ENCODE results near the gene MAN1C1. TPM values are rescaled to one million over a fixed set of nuclear protein-coding genes. Genes with fewer than 3 reads are reported as not detected.

MAN1C1 gene
- total RNA-seq, 2 donors from 2014 or later = 2.7 to 4.3 TPM

DNA sequence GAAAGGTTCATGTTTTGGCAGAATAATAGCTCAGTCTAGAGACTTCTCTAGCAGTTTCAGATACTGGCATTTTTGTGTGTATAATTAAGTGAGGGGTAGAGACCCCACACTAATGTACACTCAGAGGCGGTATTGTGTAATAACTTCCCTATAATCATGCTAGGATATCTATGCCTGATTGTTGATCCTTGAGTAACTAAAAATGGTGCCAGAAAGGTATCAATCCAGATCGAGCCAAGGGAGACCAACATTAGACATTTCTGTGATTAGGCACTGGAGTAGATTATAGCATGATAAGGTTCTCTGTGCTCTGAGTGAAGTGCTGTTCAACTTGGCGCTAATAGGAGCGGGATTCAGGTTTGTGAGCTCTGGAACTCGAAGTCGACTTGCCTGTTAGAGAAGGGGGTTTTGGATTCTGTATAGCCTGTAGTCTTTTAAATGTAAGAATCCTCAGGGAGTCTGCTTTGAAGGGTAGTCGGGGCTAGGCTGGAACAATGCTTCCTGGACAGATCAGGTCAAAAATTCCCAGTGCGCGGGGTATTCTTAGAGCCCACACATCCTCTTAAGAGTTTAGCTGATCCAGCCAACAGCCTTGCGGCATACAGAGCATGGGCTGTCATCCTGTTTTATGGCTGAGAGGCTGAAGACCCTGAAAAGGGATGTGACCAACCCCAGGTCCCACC is 24.2 kb downstream of the MAN1C1 start:
- no peaks in the 10 kb centered on the region for H3K9me3 ChIP-seq
- H3K9ac ChIP-seq (ENCODE audit: low read depth in 2 of 2, low read length in 2 of 2) = no peak overlapping the region
- no peak for DNase-seq
- H3K27me3 ChIP-seq = no peaks in the 10 kb centered on the region
- TF ChIP-seq, protein P1, sequence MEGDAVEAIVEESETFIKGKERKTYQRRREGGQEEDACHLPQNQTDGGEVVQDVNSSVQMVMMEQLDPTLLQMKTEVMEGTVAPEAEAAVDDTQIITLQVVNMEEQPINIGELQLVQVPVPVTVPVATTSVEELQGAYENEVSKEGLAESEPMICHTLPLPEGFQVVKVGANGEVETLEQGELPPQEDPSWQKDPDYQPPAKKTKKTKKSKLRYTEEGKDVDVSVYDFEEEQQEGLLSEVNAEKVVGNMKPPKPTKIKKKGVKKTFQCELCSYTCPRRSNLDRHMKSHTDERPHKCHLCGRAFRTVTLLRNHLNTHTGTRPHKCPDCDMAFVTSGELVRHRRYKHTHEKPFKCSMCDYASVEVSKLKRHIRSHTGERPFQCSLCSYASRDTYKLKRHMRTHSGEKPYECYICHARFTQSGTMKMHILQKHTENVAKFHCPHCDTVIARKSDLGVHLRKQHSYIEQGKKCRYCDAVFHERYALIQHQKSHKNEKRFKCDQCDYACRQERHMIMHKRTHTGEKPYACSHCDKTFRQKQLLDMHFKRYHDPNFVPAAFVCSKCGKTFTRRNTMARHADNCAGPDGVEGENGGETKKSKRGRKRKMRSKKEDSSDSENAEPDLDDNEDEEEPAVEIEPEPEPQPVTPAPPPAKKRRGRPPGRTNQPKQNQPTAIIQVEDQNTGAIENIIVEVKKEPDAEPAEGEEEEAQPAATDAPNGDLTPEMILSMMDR (IDR thresholded peaks at IDR 0.05) = no peak
- H3K4me1 ChIP-seq = no peaks in the 10 kb centered on the region
- intact Hi-C loops (cut with DNase I) = no loop called here
- H3K27ac ChIP-seq = no peak overlapping the region
- H3K4me3 ChIP-seq = no peak overlapping the region
- no peaks in the 10 kb centered on the region for H3K36me3 ChIP-seq

DNA sequence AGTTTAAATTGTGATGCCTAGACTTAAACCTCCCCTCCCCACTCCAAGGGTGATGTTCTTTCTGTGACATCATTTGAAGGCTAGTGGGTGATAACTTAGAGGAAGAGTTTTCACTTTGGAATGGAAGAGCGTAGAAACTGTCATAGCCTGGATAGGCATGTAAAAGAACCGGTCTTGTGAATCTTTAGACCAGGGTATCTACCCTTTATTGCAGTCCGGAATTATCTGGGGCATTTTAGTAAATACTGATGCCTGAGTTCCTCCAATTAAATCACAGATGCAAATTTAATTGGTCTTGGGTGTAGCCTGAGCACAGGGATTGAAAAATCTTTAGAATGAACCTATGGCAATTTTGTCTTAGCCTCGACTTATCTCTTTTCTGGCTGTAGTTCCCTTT is 24.7 kb downstream of the MAN1C1 start:
- Histone ChIP-seq H3K4me3 (no peak overlapping the region), H3K36me3 (no peaks in the 10 kb centered on the region), H3K27ac (no peak overlapping the region), H3K4me1 (no peaks in the 10 kb centered on the region), H3K9me3 (no peaks in the 10 kb centered on the region), H3K9ac (ENCODE audit: low read depth in 2 of 2, low read length in 2 of 2) (no peak overlapping the region), H3K27me3 (no peaks in the 10 kb centered on the region)
- intact Hi-C loops (cut with DNase I) = no loop called here
- no peak for DNase-seq
- TF ChIP-seq, protein P1 (IDR thresholded peaks at IDR 0.05) = no peak

DNA sequence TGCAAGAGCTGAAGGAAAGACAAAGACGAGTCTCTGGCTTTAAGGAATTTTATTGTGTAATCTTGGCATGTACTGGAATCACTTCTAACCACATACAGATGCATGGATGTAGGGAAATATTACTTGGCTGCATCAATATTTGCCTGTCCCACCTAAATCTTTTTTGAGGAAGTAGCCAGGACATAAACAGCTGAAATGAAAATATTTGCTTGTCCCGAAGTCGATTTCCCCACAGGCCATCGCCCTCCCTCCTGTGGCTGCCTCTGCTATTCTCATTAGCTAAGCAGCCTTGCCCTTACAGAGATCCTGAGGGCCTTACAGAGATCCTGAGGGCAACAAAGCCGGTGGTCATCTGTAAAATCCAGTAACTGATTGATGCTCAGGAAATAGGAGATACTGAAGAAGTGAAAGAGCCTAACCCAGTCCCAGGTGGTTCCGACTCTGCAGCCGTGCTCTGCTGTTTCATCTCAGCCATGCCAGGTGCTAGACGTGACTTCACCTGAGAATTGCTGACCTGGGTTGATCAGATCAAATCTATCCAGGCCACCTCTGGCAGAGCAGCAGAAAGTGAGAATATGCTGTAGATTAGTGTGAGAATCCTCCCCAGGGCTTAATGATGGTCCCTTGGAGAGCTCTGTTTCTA is 25.5 kb downstream of the MAN1C1 start:
- intact Hi-C loops (cut with DNase I) = no loop called here
- TF ChIP-seq, protein P1 (IDR thresholded peaks at IDR 0.05) = no peak
- Histone ChIP-seq H3K36me3 (no peaks in the 10 kb centered on the region), H3K4me3 (no peak overlapping the region), H3K9me3 (no peaks in the 10 kb centered on the region), H3K27me3 (no peaks in the 10 kb centered on the region), H3K9ac (ENCODE audit: low read depth in 2 of 2, low read length in 2 of 2) (no peak overlapping the region), H3K4me1 (no peaks in the 10 kb centered on the region), H3K27ac (no peak overlapping the region)
- no peak for DNase-seq

DNA sequence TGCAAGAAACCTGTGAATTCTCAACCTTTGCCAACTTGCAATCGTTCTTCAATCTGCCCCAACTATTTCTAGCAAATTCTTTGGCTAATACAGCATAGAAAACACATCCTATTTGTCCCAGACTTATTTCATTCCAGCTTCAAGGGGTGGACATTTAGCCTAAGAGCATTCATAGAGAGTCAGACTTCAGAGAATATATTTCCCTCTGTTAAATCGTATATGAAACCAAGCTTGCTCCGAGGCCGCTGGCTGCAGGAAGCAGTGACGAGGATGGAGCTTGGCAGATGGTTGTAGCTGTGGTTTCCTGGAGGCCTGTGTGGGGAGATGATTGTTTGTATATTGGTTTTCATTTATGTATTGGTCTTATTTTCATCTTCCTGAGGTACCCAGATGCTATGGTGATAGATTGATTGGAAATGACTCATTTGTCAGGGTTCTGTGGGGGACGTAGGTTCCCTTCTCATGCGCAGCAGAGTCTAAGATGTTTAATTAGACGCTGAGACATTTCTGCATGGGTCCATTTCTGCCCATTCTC is 26.1 kb downstream of the MAN1C1 start:
- TF ChIP-seq, protein P1 (IDR thresholded peaks at IDR 0.05) = no peak
- no peaks in the 10 kb centered on the region for H3K27me3 ChIP-seq
- H3K9ac ChIP-seq (ENCODE audit: low read depth in 2 of 2, low read length in 2 of 2) = no peak overlapping the region
- no peak overlapping the region for H3K27ac ChIP-seq
- DNase-seq = no peak
- no peaks in the 10 kb centered on the region for H3K4me1 ChIP-seq
- intact Hi-C loops (cut with DNase I) = no loop called here
- no peaks in the 10 kb centered on the region for H3K36me3 ChIP-seq
- H3K9me3 ChIP-seq = no peaks in the 10 kb centered on the region
- H3K4me3 ChIP-seq = no peak overlapping the region

DNA sequence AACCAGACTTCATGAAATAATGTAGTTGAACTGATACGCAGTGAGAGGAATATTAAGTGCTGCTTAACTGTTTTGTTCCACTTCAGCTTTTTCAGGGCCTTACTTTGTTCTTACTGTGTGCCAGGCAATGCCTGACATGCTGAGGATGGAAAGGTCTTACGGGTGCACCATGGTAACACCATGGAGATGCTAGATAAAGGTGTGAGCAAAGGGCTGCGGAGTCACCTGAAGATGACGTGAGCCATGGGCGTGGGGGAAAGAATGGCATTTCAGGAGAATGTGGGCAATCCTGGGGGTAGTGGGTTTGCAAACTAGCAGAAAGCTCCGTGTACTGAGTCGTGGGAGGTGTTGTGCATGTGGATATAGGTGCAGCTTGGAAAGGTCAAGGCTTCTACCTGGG is 27.3 kb downstream of the MAN1C1 start:
- Histone ChIP-seq H3K9ac (ENCODE audit: low read depth in 2 of 2, low read length in 2 of 2) (no peak overlapping the region), H3K27ac (no peak overlapping the region), H3K4me3 (no peak overlapping the region), H3K27me3 (no peaks in the 10 kb centered on the region), H3K36me3 (no peaks in the 10 kb centered on the region), H3K4me1 (no peaks in the 10 kb centered on the region), H3K9me3 (no peaks in the 10 kb centered on the region)
- DNase-seq = no peak
- TF ChIP-seq, protein P1 (IDR thresholded peaks at IDR 0.05) = no peak
- intact Hi-C loops (cut with DNase I) = no loop called here
